Neural cell (in vitro differentiated cells): ENCODE measurements around the gene IRF9. TPM values are rescaled to one million over a fixed set of nuclear protein-coding genes. Genes with fewer than 3 reads are reported as not detected.

Experiments
- H2AFZ ChIP-seq: fragments of 200-600, 300-800 bp; sonication (generic), shearing (Covaris generic); 2 replicates; pipeline ENCODE4 v1.6.0; 2014; ENCODE audit warnings: low read depth, mild to moderate bottlenecking, antibody characterized with exemption, low read length, moderate library complexity
- H3F3A ChIP-seq: fragments of 200-600 bp; shearing (Covaris generic); 2 replicates; pipeline ENCODE4 v1.6.1; 2016; ENCODE audit warnings: mild to moderate bottlenecking, moderate library complexity, mixed read lengths, antibody characterized with exemption, low read length; ENCODE audit not compliant: insufficient read depth, poor library complexity, severe bottlenecking
- H3K27ac ChIP-seq: fragments of 200-600, 300-800 bp; sonication (generic), shearing (Covaris generic); 2 replicates; pipeline ENCODE4 v1.5.1; 2014; ENCODE audit warnings: mild to moderate bottlenecking, low read length, moderate library complexity
- H3K27me3 ChIP-seq: fragments of 300-800, 200-600 bp; sonication (generic), shearing (Covaris generic); 2 replicates; pipeline ENCODE4 v1.6.0; 2014; ENCODE audit warnings: mild to moderate bottlenecking, low read depth, low read length, moderate library complexity; ENCODE audit not compliant: insufficient read depth
- H3K36me3 ChIP-seq: fragments of 300-800, 200-600 bp; sonication (generic), shearing (Covaris generic); 2 replicates; pipeline ENCODE4 v1.5.1; 2014; ENCODE audit warnings: mild to moderate bottlenecking, antibody characterized with exemption, low read length, moderate library complexity; ENCODE audit not compliant: insufficient read depth
- H3K4me2 ChIP-seq: fragments of 300-800, 200-600 bp; sonication (generic), shearing (Covaris generic); 2 replicates; pipeline ENCODE4 v1.6.0; 2014; ENCODE audit warnings: mild to moderate bottlenecking, low read length
- H3K4me3 ChIP-seq: fragments of 300-800, 200-600 bp; sonication (generic), shearing (Covaris generic); 2 replicates; pipeline ENCODE4 v1.5.1; 2014; ENCODE audit warnings: mild to moderate bottlenecking, low read length, moderate library complexity
- H3K79me2 ChIP-seq: fragments of 200-600 bp; shearing (Covaris generic); replicated peaks from 2 replicates; pipeline ENCODE4 v1.6.0; 2014; ENCODE audit warnings: mild to moderate bottlenecking, low read length, moderate library complexity; ENCODE audit not compliant: insufficient read depth
- H3K9ac ChIP-seq: fragments of 300-800, 200-600 bp; sonication (generic), shearing (Covaris generic); 2 replicates; pipeline ENCODE4 v1.6.1; 2016; ENCODE audit warnings: mild to moderate bottlenecking, low read length, mixed read lengths
- H3K9me2 ChIP-seq: fragments of 200-600 bp; shearing (Covaris generic); 2 replicates; pipeline ENCODE4 v1.6.1; 2016; ENCODE audit warnings: mild to moderate bottlenecking, low read length, mixed read lengths; ENCODE audit not compliant: insufficient read depth
- H3K9me3 ChIP-seq: fragments of 200-600, 300-800 bp; sonication (generic), shearing (Covaris generic); 2 replicates; pipeline ENCODE4 v1.6.1; 2016; ENCODE audit warnings: mild to moderate bottlenecking, mixed run types, low read length, moderate library complexity, mixed read lengths
- H4K20me1 ChIP-seq: fragments of 200-600 bp; shearing (Covaris generic); 2 replicates; pipeline ENCODE4 v1.6.1; 2016; ENCODE audit warnings: mild to moderate bottlenecking, mixed run types; ENCODE audit not compliant: insufficient read depth
- CTCF ChIP-seq: fragments of 450-650 bp; IDR thresholded peaks from 2 replicates; pipeline ENCODE4 v1.5.1; 2014; ENCODE audit warnings: antibody characterized with exemption, mild to moderate bottlenecking, moderate library complexity; ENCODE audit not compliant: poor library complexity, severe bottlenecking
- EP300 ChIP-seq: fragments of 450-650 bp; conservative IDR thresholded peaks from 2 replicates; pipeline ENCODE4 v1.6.1; 2014; ENCODE audit warnings: antibody characterized with exemption, mild to moderate bottlenecking, moderate library complexity; ENCODE audit not compliant: poor library complexity, severe bottlenecking
- EZH2 ChIP-seq: fragments of 200-600, 300-800 bp; shearing (Covaris generic), sonication (generic); IDR thresholded peaks from 2 replicates; pipeline ENCODE4 v1.6.1; 2014; ENCODE audit warnings: antibody characterized with exemption, low read length, borderline replicate concordance, mild to moderate bottlenecking; ENCODE audit not compliant: insufficient read depth, poor library complexity, severe bottlenecking
- MXI1 ChIP-seq: fragments of 450-650 bp; conservative IDR thresholded peaks from 2 replicates; pipeline ENCODE4 v1.6.1; 2014; ENCODE audit warnings: antibody characterized with exemption, mild to moderate bottlenecking; ENCODE audit not compliant: poor library complexity, severe bottlenecking
- POLR2AphosphoS5 ChIP-seq: IDR thresholded peaks from 2 replicates; pipeline ENCODE4 v1.6.1; 2012
- RAD21 ChIP-seq: fragments of 450-650 bp; conservative IDR thresholded peaks from 2 replicates; pipeline ENCODE4 v1.6.1; 2014; ENCODE audit warnings: antibody characterized with exemption, mild to moderate bottlenecking, moderate library complexity
- REST ChIP-seq: IDR thresholded peaks from 2 replicates; pipeline ENCODE4 v1.6.1; 2012; ENCODE audit warnings: borderline replicate concordance
- SMC3 ChIP-seq: fragments of 450-650 bp; conservative IDR thresholded peaks from 2 replicates; pipeline ENCODE4 v1.6.1; 2014; ENCODE audit warnings: antibody characterized with exemption, mild to moderate bottlenecking, moderate library complexity; ENCODE audit not compliant: poor library complexity
- TAF1 ChIP-seq: IDR thresholded peaks from 2 replicates; pipeline ENCODE4 v1.6.1; 2012; ENCODE audit warnings: low read depth
- polyA plus RNA-seq: library from polyadenylated mRNA; depleted of rRNA; stranded (reverse); fragments of >200 nt; gene quantifications from 2 replicates; pipeline ENCODE4 v1.2.3, GENCODE V29; 2014

The IRF9 gene
- polyA plus RNA-seq, 1 donor from 2014 or later = 19.6 TPM

GRCh38 chr14:24121210-24121609 is 39.9 kb upstream of the IRF9 start:
- Histone ChIP-seq H3K27me3 (no peaks in the 10 kb centered on the region), H3K36me3 (no peaks in the 10 kb centered on the region), H3K27ac (no peak overlapping the region), H3K4me2 (no peak overlapping the region), H3K9me3 (no peaks in the 10 kb centered on the region), H3K4me3 (no peak overlapping the region), H3F3A (no peaks in the 10 kb centered on the region), H3K79me2 (peaks cover 3% of the 10 kb centered on the region), H3K9me2 (no peaks in the 10 kb centered on the region), H4K20me1 (no peaks in the 10 kb centered on the region), H3K9ac (no peak overlapping the region), H2AFZ (no peak overlapping the region)
- TF ChIP-seq EZH2 = no peak
- no peak for TF ChIP-seq EP300
- TF ChIP-seq MXI1 = no peak
- TF ChIP-seq TAF1 = no peak
- TF ChIP-seq CTCF = no peak
- TF ChIP-seq RAD21 = no peak
- no peak for TF ChIP-seq POLR2AphosphoS5
- no peak for TF ChIP-seq REST
- no peak for TF ChIP-seq SMC3

- Histone ChIP-seq H3F3A (no peaks in the 10 kb centered on the region), H3K9ac (no peak overlapping the region), H3K36me3 (no peaks in the 10 kb centered on the region), H3K4me2 (no peak overlapping the region), H3K9me2 (no peaks in the 10 kb centered on the region), H3K79me2 (no peaks in the 10 kb centered on the region), H4K20me1 (no peaks in the 10 kb centered on the region), H3K27ac (no peak overlapping the region), H3K27me3 (no peaks in the 10 kb centered on the region), H3K4me3 (no peak overlapping the region), H2AFZ (no peak overlapping the region), H3K9me3 (no peaks in the 10 kb centered on the region)
- TF ChIP-seq POLR2AphosphoS5 (no peak), REST (no peak), MXI1 (no peak), SMC3 (no peak), TAF1 (no peak), RAD21 (no peak), EZH2 (no peak), CTCF (no peak), EP300 (no peak)
These were observed 38.6 kb upstream of the IRF9 start for GRCh38 chr14:24122416-24122815.
